ENCODE results near the gene PRICKLE2.

Gene PRICKLE2

GRCh38 chr3:64160000-64160695 is 65.1 kb downstream of the PRICKLE2 start:
- DNase-seq (ENCODE audit: low read depth, low spot score), result no peak

- DNase-seq (ENCODE audit: low read depth, low spot score), result no peak
Measured at GRCh38 chr3:64158334-64158733, 66.9 kb downstream of the PRICKLE2 start.

GRCh38 chr3:64157150-64158035 is 67.9 kb downstream of the PRICKLE2 start:
- DNase-seq (ENCODE audit: low read depth, low spot score), result no peak

- no peak for DNase-seq (ENCODE audit: low read depth, low spot score)
Measured at GRCh38 chr3:64155328-64155727, 69.9 kb downstream of the PRICKLE2 start.

- no peak for DNase-seq (ENCODE audit: low read depth, low spot score)
Measured at GRCh38 chr3:64152676-64153466, 72.4 kb downstream of the PRICKLE2 start.

- DNase-seq (ENCODE audit: low read depth, low spot score), result no peak
Measured at GRCh38 chr3:64152086-64152485, 73.2 kb downstream of the PRICKLE2 start.

GRCh38 chr3:64151342-64151871 is 73.9 kb downstream of the PRICKLE2 start:
- no peak for DNase-seq (ENCODE audit: low read depth, low spot score)

- DNase-seq (ENCODE audit: low read depth, low spot score), result no peak
Measured at GRCh38 chr3:64150623-64151207, 74.6 kb downstream of the PRICKLE2 start.

- DNase-seq (ENCODE audit: low read depth, low spot score), result no peak
Measured at GRCh38 chr3:64149886-64150285, 75.4 kb downstream of the PRICKLE2 start.

GRCh38 chr3:64148955-64149653 is 76.2 kb downstream of the PRICKLE2 start:
- DNase-seq (ENCODE audit: low read depth, low spot score), result no peak

- DNase-seq (ENCODE audit: low read depth, low spot score), result no peak
Measured at GRCh38 chr3:64147211-64147610, 78.1 kb downstream of the PRICKLE2 start.

GRCh38 chr3:64145438-64145837 is 79.8 kb downstream of the PRICKLE2 start:
- no peak for DNase-seq (ENCODE audit: low read depth, low spot score)

- DNase-seq (ENCODE audit: low read depth, low spot score), result no peak
Measured at GRCh38 chr3:64144241-64144900, 80.9 kb downstream of the PRICKLE2 start.

GRCh38 chr3:64143409-64144130 is 81.7 kb downstream of the PRICKLE2 start:
- DNase-seq (ENCODE audit: low read depth, low spot score), result no peak

- no peak for DNase-seq (ENCODE audit: low read depth, low spot score)
Measured at GRCh38 chr3:64141476-64141875, 83.8 kb downstream of the PRICKLE2 start.

- DNase-seq (ENCODE audit: low read depth, low spot score), result no peak
Measured at GRCh38 chr3:64140651-64141050, 84.6 kb downstream of the PRICKLE2 start.

- DNase-seq (ENCODE audit: low read depth, low spot score), result no peak
Measured at GRCh38 chr3:64138656-64139375, 86.5 kb downstream of the PRICKLE2 start.

- DNase-seq (ENCODE audit: low read depth, low spot score), result no peak
Measured at GRCh38 chr3:64138046-64138445, 87.2 kb downstream of the PRICKLE2 start.

GRCh38 chr3:64134882-64135281 is 90.4 kb downstream of the PRICKLE2 start:
- no peak for DNase-seq (ENCODE audit: low read depth, low spot score)
